HepG2 (cell line): ENCODE measurements around the gene NEK8. TPM values are rescaled to one million over a fixed set of nuclear protein-coding genes. Genes with fewer than 3 reads are reported as not detected.

Source experiments
- AHR ChIP-seq: IDR thresholded peaks from 2 replicates; pipeline ENCODE4 v1.6.1; 2018; ENCODE audit warnings: missing genetic modification reagents, missing compliant biosample characterization
- FOSL2 ChIP-seq: sonication (generic); formaldehyde crosslinking; IDR thresholded peaks from 2 replicates; pipeline ENCODE4 v1.4.0; 2020; ENCODE audit warnings: missing genetic modification reagents
- FOXO1 ChIP-seq: sonication (generic); formaldehyde crosslinking; IDR thresholded peaks from 2 replicates; pipeline ENCODE4 v1.4.0; 2020; ENCODE audit warnings: missing genetic modification reagents
- KLF9 ChIP-seq: IDR thresholded peaks from 2 replicates; pipeline ENCODE4 v1.6.1; 2016; ENCODE audit warnings: low read depth
- MEF2D ChIP-seq: sonication (generic); formaldehyde crosslinking; IDR thresholded peaks from 2 replicates; pipeline ENCODE4 v1.5.1; 2020; ENCODE audit warnings: mild to moderate bottlenecking, missing genetic modification reagents
- NR2F6 ChIP-seq, 2 experiments: IDR thresholded peaks; 2 replicates each; pipeline ENCODE4 v1.6.1; 2016; ENCODE audit warnings: antibody characterized with exemption in 1 of 2, mild to moderate bottlenecking in 1 of 2
- PAF1 ChIP-seq: IDR thresholded peaks from 2 replicates; pipeline ENCODE4 v1.6.1; 2016; ENCODE audit warnings: missing genetic modification reagents, missing compliant biosample characterization
- REPIN1 ChIP-seq: sonication (generic); formaldehyde crosslinking; IDR thresholded peaks from 2 replicates; pipeline ENCODE4 v1.8.0; 2022; ENCODE audit warnings: missing genetic modification reagents, low read depth, mild to moderate bottlenecking, borderline replicate concordance
- SP2 ChIP-seq: sonication (generic); formaldehyde crosslinking; IDR thresholded peaks from 2 replicates; pipeline ENCODE4 v1.5.1; 2020; ENCODE audit warnings: mild to moderate bottlenecking, missing genetic modification reagents
- THYN1 ChIP-seq: sonication (generic); formaldehyde crosslinking; IDR thresholded peaks from 2 replicates; pipeline ENCODE4 v1.8.1; 2023; ENCODE audit warnings: low read depth, mild to moderate bottlenecking, moderate library complexity, missing genetic modification reagents, borderline replicate concordance
- ZBTB38 ChIP-seq: sonication (generic); formaldehyde crosslinking; IDR thresholded peaks from 2 replicates; pipeline ENCODE4 v1.5.1; 2020; ENCODE audit warnings: mild to moderate bottlenecking, missing genetic modification reagents
- ZC3H4 ChIP-seq: sonication (generic); formaldehyde crosslinking; IDR thresholded peaks from 2 replicates; pipeline ENCODE4 v1.4.0; 2020; ENCODE audit warnings: missing genetic modification reagents, borderline replicate concordance
- ZNF235 ChIP-seq: sonication (generic); formaldehyde crosslinking; IDR thresholded peaks from 2 replicates; pipeline ENCODE4 v1.8.1; 2023; ENCODE audit warnings: mild to moderate bottlenecking, missing genetic modification reagents, borderline replicate concordance
- ZNF34 ChIP-seq: sonication (generic); formaldehyde crosslinking; IDR thresholded peaks from 2 replicates; pipeline ENCODE4 v1.4.0; 2020; ENCODE audit warnings: mild to moderate bottlenecking, missing genetic modification reagents, borderline replicate concordance
- ZNF737 ChIP-seq: sonication (generic); formaldehyde crosslinking; IDR thresholded peaks from 2 replicates; pipeline ENCODE4 v1.5.0; 2020; ENCODE audit warnings: missing genetic modification reagents, mild to moderate bottlenecking, borderline replicate concordance
- polyA plus RNA-seq, 8 experiments: library from polyadenylated mRNA; depleted of rRNA in 3 of 8; stranded (reverse) in 7 of 8; unstranded in 1 of 8; fragments of >200 nt; fragmentation: Illumina TruSeq in 4 of 8; extraction: Trizol in 4 of 8; gene quantifications; 2 replicates each; pipeline versions ENCODE4 v1.2.1 to v1.2.3, GENCODE V29; 2011 to 2016; ENCODE audit warnings: low read depth in 4 of 8, missing spikeins in 1 of 8, mixed read lengths in 1 of 8; ENCODE audit not compliant: insufficient read depth in 1 of 8
- total RNA-seq, 5 experiments: library from RNA; depleted of rRNA; stranded (reverse); fragments of >200 nt; fragmentation: Illumina TruSeq; extraction: Trizol; gene quantifications; 2 replicates each; pipeline ENCODE4 v1.2.3, GENCODE V29; 2016; ENCODE audit warnings: low read depth in 1 of 5
- TF ChIP-seq, protein P1 (sequence below): IDR thresholded peaks from 2 replicates; pipeline ENCODE4 v1.6.1; 2016; ENCODE audit warnings: control low read depth
- TF ChIP-seq, protein P2 (sequence below): sonication (generic); formaldehyde crosslinking; IDR thresholded peaks from 2 replicates; pipeline ENCODE4 v1.5.1; 2020; ENCODE audit warnings: mild to moderate bottlenecking, missing genetic modification reagents
- TF ChIP-seq, protein P3 (sequence below): sonication (generic); formaldehyde crosslinking; IDR thresholded peaks from 2 replicates; pipeline ENCODE4 v1.9.0; 2021; ENCODE audit warnings: mild to moderate bottlenecking, missing genetic modification reagents
- TF ChIP-seq, protein P4 (sequence below): sonication (generic); formaldehyde crosslinking; IDR thresholded peaks from 2 replicates; pipeline ENCODE4 v1.5.0; 2020; ENCODE audit warnings: missing genetic modification reagents

Gene NEK8
- total and polyA plus RNA-seq, 2 of the 13 experiments (the other 11 are each of a cell fraction or from before 2014, with no cell fraction given) = 5.8 to 13.5 TPM

DNA sequence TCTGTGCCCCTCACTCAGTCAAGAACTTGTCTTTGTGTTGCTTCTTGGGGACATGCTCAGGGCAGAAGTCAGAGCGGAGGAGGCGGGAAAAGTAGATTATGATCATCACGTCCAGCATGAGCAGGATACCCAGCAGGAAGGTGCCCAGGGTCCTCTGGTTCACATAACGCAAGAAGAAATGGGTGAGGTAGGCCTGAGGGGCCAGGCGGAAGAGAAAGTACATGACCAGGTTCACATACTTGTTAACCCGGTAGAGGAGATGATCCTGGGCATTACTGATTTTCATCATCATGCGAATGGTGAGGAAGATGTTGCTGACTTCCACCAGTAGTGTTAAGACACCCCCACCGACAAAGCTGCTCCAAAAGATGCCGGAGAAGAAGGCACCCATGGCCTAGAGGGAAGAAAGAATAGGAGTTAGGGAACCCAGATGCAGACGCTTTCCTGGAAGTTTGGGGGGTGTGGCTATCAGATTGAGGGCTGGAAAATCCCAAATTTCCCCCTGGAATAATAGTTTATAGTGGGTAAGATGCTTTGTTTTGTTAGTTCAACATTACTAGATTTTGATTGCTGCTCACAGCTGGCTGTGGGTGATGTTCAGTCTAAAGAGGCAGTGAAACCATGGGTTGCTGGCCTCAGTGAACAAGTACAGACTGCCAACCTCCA is 4.0 kb upstream of the NEK8 start (continued):
- no peak for TF ChIP-seq SP2 (CRISPR knock-in tag)
- peak; percentile 63; the same call in 1 of the 2 replicates for TF ChIP-seq ZBTB38
- TF ChIP-seq NR2F6 (IDR thresholded peaks at IDR 0.05) = no peak
- no peak for TF ChIP-seq NR2F6 (CRISPR knock-in tag; IDR thresholded peaks at IDR 0.05)
- peak; percentile 33; the same call in 1 of the 2 replicates for TF ChIP-seq MEF2D (CRISPR knock-in tag)
- TF ChIP-seq KLF9 (CRISPR knock-in tag) = no peak
- no peak for TF ChIP-seq ZNF34 (CRISPR knock-in tag)
- TF ChIP-seq, protein P1, sequence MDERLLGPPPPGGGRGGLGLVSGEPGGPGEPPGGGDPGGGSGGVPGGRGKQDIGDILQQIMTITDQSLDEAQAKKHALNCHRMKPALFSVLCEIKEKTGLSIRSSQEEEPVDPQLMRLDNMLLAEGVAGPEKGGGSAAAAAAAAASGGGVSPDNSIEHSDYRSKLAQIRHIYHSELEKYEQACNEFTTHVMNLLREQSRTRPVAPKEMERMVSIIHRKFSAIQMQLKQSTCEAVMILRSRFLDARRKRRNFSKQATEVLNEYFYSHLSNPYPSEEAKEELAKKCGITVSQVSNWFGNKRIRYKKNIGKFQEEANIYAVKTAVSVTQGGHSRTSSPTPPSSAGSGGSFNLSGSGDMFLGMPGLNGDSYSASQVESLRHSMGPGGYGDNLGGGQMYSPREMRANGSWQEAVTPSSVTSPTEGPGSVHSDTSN (CRISPR knock-in tag) = no peak
- TF ChIP-seq, protein P2, sequence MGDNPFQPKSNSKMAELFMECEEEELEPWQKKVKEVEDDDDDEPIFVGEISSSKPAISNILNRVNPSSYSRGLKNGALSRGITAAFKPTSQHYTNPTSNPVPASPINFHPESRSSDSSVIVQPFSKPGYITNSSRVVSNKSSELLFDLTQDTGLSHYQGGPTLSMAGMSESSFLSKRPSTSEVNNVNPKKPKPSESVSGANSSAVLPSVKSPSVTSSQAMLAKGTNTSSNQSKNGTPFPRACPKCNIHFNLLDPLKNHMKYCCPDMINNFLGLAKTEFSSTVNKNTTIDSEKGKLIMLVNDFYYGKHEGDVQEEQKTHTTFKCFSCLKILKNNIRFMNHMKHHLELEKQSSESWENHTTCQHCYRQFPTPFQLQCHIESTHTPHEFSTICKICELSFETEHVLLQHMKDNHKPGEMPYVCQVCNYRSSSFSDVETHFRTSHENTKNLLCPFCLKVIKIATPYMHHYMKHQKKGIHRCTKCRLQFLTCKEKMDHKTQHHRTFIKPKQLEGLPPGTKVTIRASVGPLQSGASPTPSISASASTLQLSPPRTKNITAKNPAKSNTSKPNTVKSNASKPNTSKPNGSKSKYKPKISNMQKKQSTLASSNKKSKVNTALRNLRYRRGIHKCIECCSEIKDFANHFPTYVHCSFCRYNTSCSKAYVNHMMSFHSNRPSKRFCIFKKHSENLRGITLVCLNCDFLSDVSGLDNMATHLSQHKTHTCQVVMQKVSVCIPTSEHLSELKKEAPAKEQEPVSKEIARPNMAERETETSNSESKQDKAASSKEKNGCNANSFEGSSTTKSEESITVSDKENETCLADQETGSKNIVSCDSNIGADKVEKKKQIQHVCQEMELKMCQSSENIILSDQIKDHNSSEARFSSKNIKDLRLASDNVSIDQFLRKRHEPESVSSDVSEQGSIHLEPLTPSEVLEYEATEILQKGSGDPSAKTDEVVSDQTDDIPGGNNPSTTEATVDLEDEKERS (CRISPR knock-in tag) = peak; percentile 47; the same call in 1 of the 2 replicates
- no peak; the same call in 1 of the 2 replicates for TF ChIP-seq REPIN1 (CRISPR knock-in tag)
- 0 out of 2 replicates have a peak, but pooled peaks have one; percentile 9 for TF ChIP-seq ZC3H4
- TF ChIP-seq FOSL2 (CRISPR knock-in tag) = 0 out of 2 replicates have a peak, but pooled peaks have one; percentile 2
- peak; percentile 73; the same call in 1 of the 2 replicates for TF ChIP-seq PAF1
- TF ChIP-seq, protein P3, sequence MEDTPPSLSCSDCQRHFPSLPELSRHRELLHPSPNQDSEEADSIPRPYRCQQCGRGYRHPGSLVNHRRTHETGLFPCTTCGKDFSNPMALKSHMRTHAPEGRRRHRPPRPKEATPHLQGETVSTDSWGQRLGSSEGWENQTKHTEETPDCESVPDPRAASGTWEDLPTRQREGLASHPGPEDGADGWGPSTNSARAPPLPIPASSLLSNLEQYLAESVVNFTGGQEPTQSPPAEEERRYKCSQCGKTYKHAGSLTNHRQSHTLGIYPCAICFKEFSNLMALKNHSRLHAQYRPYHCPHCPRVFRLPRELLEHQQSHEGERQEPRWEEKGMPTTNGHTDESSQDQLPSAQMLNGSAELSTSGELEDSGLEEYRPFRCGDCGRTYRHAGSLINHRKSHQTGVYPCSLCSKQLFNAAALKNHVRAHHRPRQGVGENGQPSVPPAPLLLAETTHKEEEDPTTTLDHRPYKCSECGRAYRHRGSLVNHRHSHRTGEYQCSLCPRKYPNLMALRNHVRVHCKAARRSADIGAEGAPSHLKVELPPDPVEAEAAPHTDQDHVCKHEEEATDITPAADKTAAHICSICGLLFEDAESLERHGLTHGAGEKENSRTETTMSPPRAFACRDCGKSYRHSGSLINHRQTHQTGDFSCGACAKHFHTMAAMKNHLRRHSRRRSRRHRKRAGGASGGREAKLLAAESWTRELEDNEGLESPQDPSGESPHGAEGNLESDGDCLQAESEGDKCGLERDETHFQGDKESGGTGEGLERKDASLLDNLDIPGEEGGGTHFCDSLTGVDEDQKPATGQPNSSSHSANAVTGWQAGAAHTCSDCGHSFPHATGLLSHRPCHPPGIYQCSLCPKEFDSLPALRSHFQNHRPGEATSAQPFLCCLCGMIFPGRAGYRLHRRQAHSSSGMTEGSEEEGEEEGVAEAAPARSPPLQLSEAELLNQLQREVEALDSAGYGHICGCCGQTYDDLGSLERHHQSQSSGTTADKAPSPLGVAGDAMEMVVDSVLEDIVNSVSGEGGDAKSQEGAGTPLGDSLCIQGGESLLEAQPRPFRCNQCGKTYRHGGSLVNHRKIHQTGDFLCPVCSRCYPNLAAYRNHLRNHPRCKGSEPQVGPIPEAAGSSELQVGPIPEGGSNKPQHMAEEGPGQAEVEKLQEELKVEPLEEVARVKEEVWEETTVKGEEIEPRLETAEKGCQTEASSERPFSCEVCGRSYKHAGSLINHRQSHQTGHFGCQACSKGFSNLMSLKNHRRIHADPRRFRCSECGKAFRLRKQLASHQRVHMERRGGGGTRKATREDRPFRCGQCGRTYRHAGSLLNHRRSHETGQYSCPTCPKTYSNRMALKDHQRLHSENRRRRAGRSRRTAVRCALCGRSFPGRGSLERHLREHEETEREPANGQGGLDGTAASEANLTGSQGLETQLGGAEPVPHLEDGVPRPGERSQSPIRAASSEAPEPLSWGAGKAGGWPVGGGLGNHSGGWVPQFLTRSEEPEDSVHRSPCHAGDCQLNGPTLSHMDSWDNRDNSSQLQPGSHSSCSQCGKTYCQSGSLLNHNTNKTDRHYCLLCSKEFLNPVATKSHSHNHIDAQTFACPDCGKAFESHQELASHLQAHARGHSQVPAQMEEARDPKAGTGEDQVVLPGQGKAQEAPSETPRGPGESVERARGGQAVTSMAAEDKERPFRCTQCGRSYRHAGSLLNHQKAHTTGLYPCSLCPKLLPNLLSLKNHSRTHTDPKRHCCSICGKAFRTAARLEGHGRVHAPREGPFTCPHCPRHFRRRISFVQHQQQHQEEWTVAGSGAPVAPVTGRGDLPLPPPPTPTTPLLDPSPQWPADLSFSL = no peak
- no peak for TF ChIP-seq THYN1 (CRISPR knock-in tag)
- TF ChIP-seq, protein P4, sequence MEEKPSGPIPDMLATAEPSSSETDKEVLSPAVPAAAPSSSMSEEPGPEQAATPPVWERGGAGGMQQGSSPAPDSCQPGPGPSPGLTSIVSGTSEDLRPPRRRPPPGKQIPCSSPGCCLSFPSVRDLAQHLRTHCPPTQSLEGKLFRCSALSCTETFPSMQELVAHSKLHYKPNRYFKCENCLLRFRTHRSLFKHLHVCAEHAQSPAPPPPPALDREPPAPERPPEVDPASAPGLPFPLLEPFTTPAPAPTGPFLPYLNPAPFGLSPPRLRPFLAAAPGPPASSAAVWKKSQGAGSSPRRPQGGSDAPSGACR (CRISPR knock-in tag) = no peak
- no peak for TF ChIP-seq FOXO1
- no peak for TF ChIP-seq AHR (CRISPR knock-in tag)
- TF ChIP-seq ZNF737 (CRISPR knock-in tag) = no peak
- TF ChIP-seq ZNF235 (CRISPR knock-in tag) = no peak
